ENCODE results near the gene BTF3. TPM values are rescaled to one million over a fixed set of nuclear protein-coding genes. Genes with fewer than 3 reads are reported as not detected.

The BTF3 gene
- total RNA-seq, 1 donor from 2014 or later, result 355 TPM

- no peak for DNase-seq
These were observed 27.5 kb downstream of the BTF3 start for GRCh38 chr5:73525606-73526203.

- DNase-seq, result no peak
These were observed 30.0 kb downstream of the BTF3 start for GRCh38 chr5:73528248-73528647.

DNA sequence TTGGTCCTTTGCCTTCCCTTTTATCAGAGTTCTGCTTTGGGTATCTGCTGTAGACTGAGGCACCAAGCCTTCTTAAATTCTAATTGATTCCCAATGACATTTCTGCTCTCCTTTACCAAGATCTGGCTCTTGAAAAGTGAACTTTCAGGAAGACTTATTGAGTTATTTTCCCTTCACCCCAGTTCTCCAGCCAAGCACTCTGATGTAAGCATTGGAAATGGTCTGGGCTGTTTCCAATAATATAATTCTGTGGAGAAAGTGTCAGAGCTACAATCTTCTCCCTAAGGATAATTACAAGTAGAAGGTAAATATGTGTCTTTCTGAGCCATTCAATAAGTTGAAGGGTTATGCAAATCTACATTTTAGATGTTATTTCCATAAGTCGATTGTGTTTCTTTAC is 30.8 kb downstream of the BTF3 start:
- no peak for DNase-seq

- DNase-seq, result no peak
These were observed 33.1 kb downstream of the BTF3 start for GRCh38 chr5:73531356-73531755.

DNA sequence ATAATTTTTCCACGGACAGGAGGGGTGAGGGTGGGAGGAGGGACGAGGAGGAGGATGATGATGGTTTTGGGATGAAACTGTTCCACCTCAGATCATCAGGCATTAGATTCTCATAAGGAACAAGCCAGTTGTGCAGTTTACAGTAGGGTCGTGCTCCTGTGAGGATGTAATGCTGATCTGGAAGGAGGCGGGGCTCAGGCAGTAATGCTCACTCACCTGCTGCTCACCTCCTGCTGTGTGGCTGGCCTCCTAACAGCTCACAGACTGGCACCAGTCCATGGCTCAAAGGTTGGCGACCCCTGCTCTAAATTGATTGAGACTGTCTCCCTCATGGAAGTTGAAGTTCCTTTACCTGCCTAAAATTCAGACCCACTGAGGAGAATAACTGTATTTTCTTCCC is 34.0 kb downstream of the BTF3 start:
- no peak for DNase-seq

DNA sequence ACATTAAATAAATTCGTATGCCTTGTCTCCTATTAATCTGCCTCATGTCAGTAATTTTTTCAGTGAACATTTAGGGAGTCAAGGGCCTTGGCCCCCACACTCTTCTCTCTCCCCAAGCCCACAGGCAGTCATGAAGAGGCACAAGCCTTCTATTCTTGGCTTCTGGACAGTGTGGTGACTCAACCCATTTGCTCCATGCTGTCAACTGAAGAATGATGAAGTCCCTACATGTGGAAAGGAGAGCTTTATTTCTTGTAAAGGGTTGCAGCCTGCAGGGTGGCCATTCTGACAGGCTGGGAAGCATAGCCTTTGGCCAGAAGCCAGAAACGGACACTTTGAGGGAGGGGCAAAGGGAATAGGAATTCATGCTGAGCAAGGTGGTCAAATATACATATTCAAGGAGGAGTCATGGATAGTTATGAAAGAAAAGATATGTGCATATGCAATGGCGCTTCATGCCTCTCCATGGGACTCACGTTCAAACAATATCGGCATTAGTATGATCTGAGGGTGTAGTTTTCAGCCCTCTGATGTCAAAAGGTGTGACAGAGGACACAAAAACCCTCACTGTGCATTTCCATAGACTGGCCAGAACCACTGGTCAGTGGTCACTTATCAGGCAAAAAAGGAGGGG is 35.9 kb downstream of the BTF3 start:
- no peak for DNase-seq

- DNase-seq, result no peak
These were observed 36.7 kb downstream of the BTF3 start for GRCh38 chr5:73534971-73535370.

- no peak for DNase-seq
These were observed 41.5 kb downstream of the BTF3 start for GRCh38 chr5:73539730-73540129.

DNA sequence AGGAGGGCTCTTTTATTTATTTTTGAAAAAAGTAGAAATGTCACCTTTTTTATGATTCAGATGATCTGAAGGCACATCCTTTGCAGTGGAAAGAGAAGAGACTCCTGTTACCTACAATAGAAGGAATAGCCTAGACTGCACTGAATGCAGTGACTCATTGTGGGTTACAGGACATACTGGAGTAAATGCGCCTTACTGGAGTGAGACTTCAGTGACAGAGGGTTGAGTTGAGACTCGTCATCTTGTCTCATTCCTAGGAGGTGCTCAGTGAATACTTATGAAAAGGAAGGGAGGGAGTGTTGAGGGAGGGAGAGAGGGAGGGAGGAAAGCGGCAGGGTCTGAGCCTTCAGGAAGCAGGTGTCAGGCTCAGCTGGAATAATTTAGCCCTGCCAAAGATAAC is 42.0 kb downstream of the BTF3 start:
- DNase-seq, result no peak

GRCh38 chr5:73542020-73542419 is 43.8 kb downstream of the BTF3 start:
- DNase-seq, result no peak

GRCh38 chr5:73544429-73545402 is 46.5 kb downstream of the BTF3 start:
- DNase-seq, result no peak

DNA sequence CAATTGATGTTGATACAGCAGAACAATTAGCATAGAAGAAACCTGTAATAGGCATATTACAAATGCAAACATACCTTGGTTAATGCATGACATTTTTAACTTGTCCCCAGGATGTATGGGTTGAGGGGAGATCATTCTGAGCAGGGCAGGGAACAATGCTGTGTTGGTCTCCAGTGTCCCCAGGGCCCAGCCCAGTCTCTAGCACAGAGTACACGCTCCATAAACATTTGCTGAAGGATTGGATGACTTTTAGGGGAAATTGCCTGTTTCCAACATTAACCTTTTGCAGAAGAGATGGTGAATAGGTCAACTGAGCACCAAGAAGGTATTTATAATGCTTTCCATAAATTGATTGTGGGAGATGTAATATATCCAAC is 47.1 kb downstream of the BTF3 start:
- no peak for DNase-seq

GRCh38 chr5:73550016-73550415 is 51.8 kb downstream of the BTF3 start:
- DNase-seq, result no peak

DNA sequence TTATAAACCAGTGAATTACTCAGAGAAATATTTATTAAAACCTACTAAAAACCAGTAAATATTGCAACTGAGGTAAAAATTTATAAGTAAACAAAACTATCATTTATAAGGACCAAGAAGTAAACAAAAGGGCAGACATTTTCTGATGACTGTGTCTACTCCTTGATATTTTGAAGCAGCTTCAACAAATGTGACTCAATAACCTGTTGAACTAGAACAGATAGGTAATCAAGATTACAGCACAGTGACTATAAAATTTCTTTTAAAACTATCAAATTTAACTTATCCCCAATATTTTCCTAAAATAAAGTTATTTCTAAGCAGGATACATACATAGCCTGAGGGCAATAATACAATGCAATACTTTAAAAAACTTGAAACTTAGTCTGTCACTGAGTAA is 54.4 kb downstream of the BTF3 start:
- DNase-seq, result no peak

Other genes with a start within 250 kb of the BTF3 start
- gene FOXD1, start 49.7 kb upstream of the BTF3 start, total RNA-seq, result 1.4 TPM
- 33.8 TPM for gene ANKRA2, start 67.2 kb downstream of the BTF3 start, total RNA-seq
- gene UTP15, start 67.3 kb downstream of the BTF3 start, total RNA-seq, result 19.6 TPM
- 19.2 TPM for gene ARHGEF28, start 127.8 kb downstream of the BTF3 start, total RNA-seq

Data from skin of body (tissue), 2 donors.